Subcutaneous abdominal adipose tissue (tissue), 5 donors: ENCODE results near the gene SYNM.

Experiments
- H3K27ac ChIP-seq: one replicate; pipeline ENCODE4 v1.7.0; 2013; ENCODE audit warnings: low read depth, mild to moderate bottlenecking, inconsistent platforms, low read length, moderate library complexity
- H3K27me3 ChIP-seq, 5 donors: one replicate each; pipeline ENCODE4 v1.7.0; 2013; ENCODE audit warnings: low read length in 5 of 5, inconsistent platforms in 1 of 5; ENCODE audit not compliant: control insufficient read depth in 5 of 5, insufficient read depth in 4 of 5
- H3K36me3 ChIP-seq, 5 donors: one replicate each; pipeline ENCODE4 v1.7.0; 2013; ENCODE audit warnings: low read length in 5 of 5; ENCODE audit not compliant: control insufficient read depth in 5 of 5, insufficient read depth in 5 of 5
- H3K4me1 ChIP-seq, 5 donors: one replicate each; pipeline ENCODE4 v1.7.0; 2013; ENCODE audit warnings: low read length in 5 of 5, mild to moderate bottlenecking in 3 of 5, moderate library complexity in 1 of 5; ENCODE audit not compliant: control insufficient read depth in 5 of 5, insufficient read depth in 5 of 5
- H3K4me3 ChIP-seq, 5 donors: one replicate each; pipeline ENCODE4 v1.7.0; 2013; ENCODE audit warnings: low read length in 5 of 5, low read depth in 1 of 5
- H3K9ac ChIP-seq, 5 donors: one replicate each; pipeline ENCODE4 v1.7.0; 2013; ENCODE audit warnings: low read length in 5 of 5, mild to moderate bottlenecking in 4 of 5, moderate library complexity in 3 of 5
- H3K9me3 ChIP-seq, 5 donors: one replicate each; pipeline ENCODE4 v1.7.0; 2013; ENCODE audit warnings: low read length in 5 of 5; ENCODE audit not compliant: control insufficient read depth in 5 of 5
- donor health status: healthy.
- donor health status: healthy.
- donor health status: healthy.
- donor health status: healthy.
- donor health status: healthy.

Gene SYNM

DNA sequence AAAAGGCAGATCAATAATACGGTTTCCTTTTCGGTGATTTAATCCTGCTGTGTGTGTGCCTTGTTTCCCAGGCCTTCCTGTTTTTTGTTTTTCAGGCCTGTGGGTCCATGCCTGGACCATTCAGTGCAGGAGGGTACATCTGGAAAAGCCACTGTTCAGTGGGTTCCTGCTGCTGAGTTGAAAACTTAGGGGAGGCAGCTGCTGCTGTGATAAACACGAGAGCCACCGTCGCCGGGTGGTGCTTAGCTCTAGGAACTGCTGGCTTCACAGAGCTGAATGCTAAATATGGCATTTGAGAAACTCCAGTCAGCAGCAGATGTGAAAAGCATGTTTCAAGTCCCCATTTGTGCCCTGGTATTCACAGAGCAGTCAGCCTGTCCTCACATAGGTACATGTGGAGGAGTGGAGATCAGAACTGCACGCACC is 44.0 kb downstream of the SYNM start:
- Histone ChIP-seq H3K9ac (no peak overlapping the region), H3K4me1 (peaks cover 0 to 13% (median 6%) of the 10 kb centered on the region in 5 donors), H3K4me3 (no peak overlapping the region), H3K36me3 (peaks cover 3 to 35% (median 21%) of the 10 kb centered on the region in 5 donors), H3K27ac (no peak overlapping the region), H3K27me3 (no peaks in the 10 kb centered on the region), H3K9me3 (no peaks in the 10 kb centered on the region)

- H3K27ac ChIP-seq: no peak overlapping the region
- H3K4me1 ChIP-seq: peaks cover 0 to 9% (median under 1%) of the 10 kb centered on the region in 5 donors
- H3K9ac ChIP-seq: no peak overlapping the region
- H3K4me3 ChIP-seq: no peak overlapping the region
- H3K36me3 ChIP-seq: peaks cover 3 to 35% (median 21%) of the 10 kb centered on the region in 5 donors
- no peaks in the 10 kb centered on the region for H3K27me3 ChIP-seq
- no peaks in the 10 kb centered on the region for H3K9me3 ChIP-seq
Observed at GRCh38 chr15:99149366-99149765, 44.5 kb downstream of the SYNM start.

DNA sequence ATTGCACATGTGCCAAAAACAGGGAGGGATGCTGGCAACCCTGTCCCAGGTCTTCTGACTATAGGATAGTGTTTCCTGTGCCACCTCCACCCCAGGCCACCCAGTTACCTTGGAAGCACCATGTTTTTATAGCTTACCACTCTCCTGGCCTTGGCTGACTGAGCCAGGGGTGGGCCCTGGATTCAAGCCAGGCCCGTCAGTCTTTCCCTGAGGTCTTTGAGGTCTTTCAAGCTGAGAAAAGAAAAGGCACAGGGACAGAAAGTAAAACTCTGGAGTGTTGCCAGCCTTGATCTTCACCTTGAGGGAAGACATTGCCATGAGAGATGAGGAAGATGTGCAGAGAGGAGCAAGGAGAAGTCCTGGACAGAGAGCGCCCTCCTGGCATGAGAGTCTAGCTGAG is 46.3 kb downstream of the SYNM start:
- Histone ChIP-seq H3K27ac (no peak overlapping the region), H3K36me3 (peaks cover 0 to 39% (median 29%) of the 10 kb centered on the region in 5 donors), H3K9me3 (no peaks in the 10 kb centered on the region), H3K4me1 (peaks cover 0 to 9% (median 0%) of the 10 kb centered on the region in 5 donors), H3K4me3 (no peak overlapping the region), H3K9ac (no peak overlapping the region), H3K27me3 (no peaks in the 10 kb centered on the region)

- Histone ChIP-seq H3K36me3 (peaks cover 0 to 33% (median 29%) of the 10 kb centered on the region in 5 donors), H3K9ac (no peak overlapping the region), H3K4me3 (no peak overlapping the region), H3K9me3 (no peaks in the 10 kb centered on the region), H3K27me3 (no peaks in the 10 kb centered on the region), H3K27ac (no peak overlapping the region), H3K4me1 (peaks cover 0 to 9% (median 0%) of the 10 kb centered on the region in 5 donors)
Observed at GRCh38 chr15:99153026-99153535, 48.2 kb downstream of the SYNM start.

DNA sequence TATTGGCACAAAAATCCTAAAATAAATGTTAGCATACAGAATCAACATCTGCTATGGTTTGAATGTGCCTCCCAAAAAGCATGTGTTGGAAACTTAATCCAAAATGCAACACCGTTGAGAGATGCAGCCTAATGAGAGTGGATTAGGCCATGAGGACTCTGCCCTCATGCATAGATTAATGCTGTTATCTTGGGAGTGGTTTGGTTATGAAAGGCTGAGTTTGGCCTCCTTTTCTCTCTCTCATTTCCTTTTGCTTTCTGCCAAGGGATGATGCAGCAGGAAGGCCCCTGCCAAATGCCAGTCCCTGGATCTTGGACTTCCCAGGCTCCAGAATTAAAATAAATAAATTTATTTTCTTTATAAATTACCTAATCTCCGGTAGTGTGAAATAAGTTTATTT is 49.4 kb downstream of the SYNM start:
- Histone ChIP-seq H3K4me1 (peaks cover 0 to 1% (median 0%) of the 10 kb centered on the region in 5 donors), H3K9ac (no peak overlapping the region), H3K27ac (no peak overlapping the region), H3K36me3 (peaks cover 0 to 37% (median 28%) of the 10 kb centered on the region in 5 donors), H3K9me3 (no peaks in the 10 kb centered on the region), H3K27me3 (no peaks in the 10 kb centered on the region), H3K4me3 (no peak overlapping the region)

- Histone ChIP-seq H3K27ac (no peak overlapping the region), H3K36me3 (peaks cover 0 to 29% (median 20%) of the 10 kb centered on the region in 5 donors), H3K4me3 (no peak overlapping the region), H3K9me3 (no peaks in the 10 kb centered on the region), H3K4me1 (no peaks in the 10 kb centered on the region), H3K27me3 (no peaks in the 10 kb centered on the region), H3K9ac (no peak overlapping the region)
Observed at GRCh38 chr15:99155961-99156443, 51.1 kb downstream of the SYNM start.

- H3K9me3 ChIP-seq: no peaks in the 10 kb centered on the region
- no peaks in the 10 kb centered on the region for H3K4me1 ChIP-seq
- no peaks in the 10 kb centered on the region for H3K27me3 ChIP-seq
- peaks cover 9 to 33% (median 19%) of the 10 kb centered on the region in 5 donors for H3K36me3 ChIP-seq
- no peak overlapping the region for H3K4me3 ChIP-seq
- no peak overlapping the region for H3K27ac ChIP-seq
- H3K9ac ChIP-seq: no peak overlapping the region
Observed at GRCh38 chr15:99157456-99157855, 52.6 kb downstream of the SYNM start.

DNA sequence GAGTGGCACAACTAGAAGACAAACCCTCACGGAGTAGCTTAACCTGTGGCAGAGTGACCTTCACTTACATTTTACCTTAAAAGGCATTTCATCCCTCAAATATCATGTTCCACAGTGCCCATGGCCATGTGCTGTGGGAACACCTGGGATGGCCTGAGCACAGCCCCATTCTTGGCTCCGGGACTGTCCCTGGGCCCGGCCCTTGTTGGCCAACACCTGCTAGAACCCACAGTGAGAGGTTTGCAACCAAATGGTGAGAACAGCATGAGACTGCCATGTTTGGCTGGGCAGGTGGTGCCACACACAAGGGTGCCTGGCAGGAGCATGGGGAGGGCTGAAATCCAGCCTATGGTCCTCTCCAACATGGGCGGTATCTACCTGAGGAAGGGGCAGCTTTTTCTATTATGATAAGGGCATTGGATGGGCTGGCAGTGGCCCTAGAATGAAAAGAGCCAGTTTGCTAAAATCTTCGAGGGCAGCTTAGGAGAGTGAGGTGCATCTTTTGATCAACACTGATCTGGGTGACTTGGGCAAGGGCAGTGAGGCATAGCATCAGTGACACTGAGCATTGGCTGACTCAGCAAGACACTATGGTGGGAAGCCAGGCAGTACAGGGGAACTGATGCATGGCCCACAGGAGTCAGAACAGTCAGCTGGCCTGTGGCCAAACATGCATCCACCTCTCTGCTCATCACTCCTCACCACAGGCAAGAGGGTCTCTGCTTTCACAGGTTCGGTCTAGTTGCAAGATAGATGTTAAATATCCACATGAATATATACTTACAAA is 53.9 kb downstream of the SYNM start:
- peaks cover 10 to 44% (median 21%) of the 10 kb centered on the region in 5 donors for H3K36me3 ChIP-seq

GRCh38 chr15:99163271-99164062 is 58.6 kb downstream of the SYNM start:
- no peak overlapping the region for H3K27ac ChIP-seq
- no peaks in the 10 kb centered on the region for H3K27me3 ChIP-seq

More for the DNA sequence above, 53.9 kb downstream of the SYNM start:
- H3K27ac ChIP-seq: no peak overlapping the region
- H3K27me3 ChIP-seq: no peaks in the 10 kb centered on the region
- no peak overlapping the region for H3K9ac ChIP-seq
- H3K4me1 ChIP-seq: no peaks in the 10 kb centered on the region
- no peaks in the 10 kb centered on the region for H3K9me3 ChIP-seq
- no peak overlapping the region for H3K4me3 ChIP-seq

More at GRCh38 chr15:99163271-99164062, 58.6 kb downstream of the SYNM start:
- peaks cover 13 to 53% (median 16%) of the 10 kb centered on the region in 5 donors for H3K36me3 ChIP-seq
- H3K9me3 ChIP-seq: no peaks in the 10 kb centered on the region
- no peak overlapping the region for H3K9ac ChIP-seq
- H3K4me1 ChIP-seq: peaks cover 3 to 12% (median 12%) of the 10 kb centered on the region in 5 donors
- no peak overlapping the region for H3K4me3 ChIP-seq
